PC-3 (cell line): Measurements from ENCODE around the gene WNT10A.

Source experiments
- EZH2phosphoT487 ChIP-seq: fragments of 300-600 bp; sonication (generic); IDR thresholded peaks from 2 replicates; pipeline ENCODE4 v1.6.1; 2018; ENCODE audit warnings: mild to moderate bottlenecking, antibody characterized with exemption, low read length, borderline replicate concordance
- TF ChIP-seq, protein P1 (sequence below): fragments of 300-600 bp; sonication (generic); conservative IDR thresholded peaks from 2 replicates; pipeline ENCODE4 v1.5.1; 2017; ENCODE audit warnings: antibody characterized with exemption, low read depth, mild to moderate bottlenecking, low read length

DNA sequence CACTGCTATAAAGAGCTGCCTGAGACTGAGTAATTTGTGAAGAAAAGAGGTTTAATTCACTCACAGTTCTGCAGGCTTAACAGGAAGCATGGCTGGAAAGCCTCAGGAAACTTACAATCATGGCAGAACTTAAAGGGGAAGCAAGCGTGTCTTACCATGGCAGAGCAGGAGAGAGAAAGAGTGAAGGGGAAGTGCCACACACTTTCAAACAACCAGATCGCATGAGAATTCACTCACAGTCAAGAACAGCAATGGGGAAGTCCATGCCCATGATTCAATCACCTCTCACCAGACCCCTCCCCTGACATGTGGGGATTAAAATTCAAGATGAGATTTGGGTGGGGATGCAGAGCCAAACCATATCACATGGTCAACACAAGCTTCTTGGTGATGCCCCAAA is 44.1 kb downstream of the WNT10A start:
- TF ChIP-seq, protein P1, sequence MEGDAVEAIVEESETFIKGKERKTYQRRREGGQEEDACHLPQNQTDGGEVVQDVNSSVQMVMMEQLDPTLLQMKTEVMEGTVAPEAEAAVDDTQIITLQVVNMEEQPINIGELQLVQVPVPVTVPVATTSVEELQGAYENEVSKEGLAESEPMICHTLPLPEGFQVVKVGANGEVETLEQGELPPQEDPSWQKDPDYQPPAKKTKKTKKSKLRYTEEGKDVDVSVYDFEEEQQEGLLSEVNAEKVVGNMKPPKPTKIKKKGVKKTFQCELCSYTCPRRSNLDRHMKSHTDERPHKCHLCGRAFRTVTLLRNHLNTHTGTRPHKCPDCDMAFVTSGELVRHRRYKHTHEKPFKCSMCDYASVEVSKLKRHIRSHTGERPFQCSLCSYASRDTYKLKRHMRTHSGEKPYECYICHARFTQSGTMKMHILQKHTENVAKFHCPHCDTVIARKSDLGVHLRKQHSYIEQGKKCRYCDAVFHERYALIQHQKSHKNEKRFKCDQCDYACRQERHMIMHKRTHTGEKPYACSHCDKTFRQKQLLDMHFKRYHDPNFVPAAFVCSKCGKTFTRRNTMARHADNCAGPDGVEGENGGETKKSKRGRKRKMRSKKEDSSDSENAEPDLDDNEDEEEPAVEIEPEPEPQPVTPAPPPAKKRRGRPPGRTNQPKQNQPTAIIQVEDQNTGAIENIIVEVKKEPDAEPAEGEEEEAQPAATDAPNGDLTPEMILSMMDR, result no peak
- no peak for TF ChIP-seq EZH2phosphoT487
